Heart left ventricle (tissue), 13 donors: ENCODE measurements around the gene CPA3.

Source experiments
- POLR2A ChIP-seq, 2 donors: fragments of 450-650 bp; IDR thresholded peaks; one replicate each; pipeline ENCODE4 v1.6.1; 2017; ENCODE audit warnings: antibody characterized with exemption in 2 of 2, mild to moderate bottlenecking in 2 of 2, moderate library complexity in 2 of 2
- TF ChIP-seq, protein P1 (sequence below), 12 donors: fragments of 200-600 bp; sonication (generic) in 4 of 12; IDR thresholded peaks; one replicate each; pipeline versions ENCODE4 v1.5.0 to v1.8.0; 2018 to 2022; ENCODE audit warnings: antibody characterized with exemption in 12 of 12, mild to moderate bottlenecking in 5 of 12
- donor health status: ischemic (EF 13 %, LVEDD 7.1; RV severe dilation, severe dysfunction).
- donor health status: DM: no; HTN: yes; CAD: no.
- donor health status: DM: no; HTN: no; CAD: no.
- donor health status: ischemic (EF 25% LVEDD 6.9; RV normal size, moderate dysfunction).
- donor health status: ischemic (EF 25% LVEDD 5.7; RV mildly dilated, moderate dysfunction).
- donor health status: ischemic (EF 35%, LVEDD 5.7; RV mildly dilated, moderate dysfunction).
- donor health status: nonischemic (EF 11% LVEDD 7.7; RV severe dilation, severe dysfunction).
- donor health status: DM: yes; HTN: yes; CAD: no.
- donor health status: PGD.
- donor health status: ischemic (EF 29% LVEDD 5.4; RV normal size, mild dysfunction).
- donor health status: nonischemic (EF 23%, LVEDD 6.1; RV moderate dilation, normal function).

DNA sequence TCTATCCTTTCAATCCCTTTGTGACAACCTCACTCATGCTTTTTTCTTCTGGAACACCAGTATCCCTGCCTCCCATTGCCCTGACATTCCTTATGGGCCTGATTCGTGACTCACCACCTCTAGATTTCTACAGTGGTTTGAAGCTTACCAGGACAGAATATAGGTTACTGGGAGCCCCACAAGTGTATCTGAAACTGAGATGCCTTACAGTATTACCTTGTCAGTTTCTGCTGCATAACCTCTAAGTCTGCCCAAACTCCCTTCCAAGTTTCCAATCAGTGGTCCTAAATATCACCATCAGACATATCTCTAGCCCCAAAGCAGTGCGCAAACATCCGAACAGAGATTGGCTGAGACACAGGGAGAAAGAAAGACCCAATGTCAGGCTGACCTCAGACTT is 31.9 kb upstream of the CPA3 start:
- TF ChIP-seq, protein P1, sequence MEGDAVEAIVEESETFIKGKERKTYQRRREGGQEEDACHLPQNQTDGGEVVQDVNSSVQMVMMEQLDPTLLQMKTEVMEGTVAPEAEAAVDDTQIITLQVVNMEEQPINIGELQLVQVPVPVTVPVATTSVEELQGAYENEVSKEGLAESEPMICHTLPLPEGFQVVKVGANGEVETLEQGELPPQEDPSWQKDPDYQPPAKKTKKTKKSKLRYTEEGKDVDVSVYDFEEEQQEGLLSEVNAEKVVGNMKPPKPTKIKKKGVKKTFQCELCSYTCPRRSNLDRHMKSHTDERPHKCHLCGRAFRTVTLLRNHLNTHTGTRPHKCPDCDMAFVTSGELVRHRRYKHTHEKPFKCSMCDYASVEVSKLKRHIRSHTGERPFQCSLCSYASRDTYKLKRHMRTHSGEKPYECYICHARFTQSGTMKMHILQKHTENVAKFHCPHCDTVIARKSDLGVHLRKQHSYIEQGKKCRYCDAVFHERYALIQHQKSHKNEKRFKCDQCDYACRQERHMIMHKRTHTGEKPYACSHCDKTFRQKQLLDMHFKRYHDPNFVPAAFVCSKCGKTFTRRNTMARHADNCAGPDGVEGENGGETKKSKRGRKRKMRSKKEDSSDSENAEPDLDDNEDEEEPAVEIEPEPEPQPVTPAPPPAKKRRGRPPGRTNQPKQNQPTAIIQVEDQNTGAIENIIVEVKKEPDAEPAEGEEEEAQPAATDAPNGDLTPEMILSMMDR (IDR thresholded peaks at IDR 0.05), result no peak
- TF ChIP-seq POLR2A (IDR thresholded peaks at IDR 0.05), result no peak
